ENCODE measurements around the gene XPO5.

The XPO5 gene

GRCh38 chr6:43516697-43517504 lies 58.9 kb downstream of the XPO5 start, which contains the start of the genes POLR1C and YIPF3:
POLR1C (plus strand) TSS chr6:43517089; CDS start chr6:43517110, 21 bp downstream.
YIPF3 (minus strand) TSS chr6:43516926; CDS start chr6:43516807, 119 bp downstream.
- TF ChIP-seq, protein P1, sequence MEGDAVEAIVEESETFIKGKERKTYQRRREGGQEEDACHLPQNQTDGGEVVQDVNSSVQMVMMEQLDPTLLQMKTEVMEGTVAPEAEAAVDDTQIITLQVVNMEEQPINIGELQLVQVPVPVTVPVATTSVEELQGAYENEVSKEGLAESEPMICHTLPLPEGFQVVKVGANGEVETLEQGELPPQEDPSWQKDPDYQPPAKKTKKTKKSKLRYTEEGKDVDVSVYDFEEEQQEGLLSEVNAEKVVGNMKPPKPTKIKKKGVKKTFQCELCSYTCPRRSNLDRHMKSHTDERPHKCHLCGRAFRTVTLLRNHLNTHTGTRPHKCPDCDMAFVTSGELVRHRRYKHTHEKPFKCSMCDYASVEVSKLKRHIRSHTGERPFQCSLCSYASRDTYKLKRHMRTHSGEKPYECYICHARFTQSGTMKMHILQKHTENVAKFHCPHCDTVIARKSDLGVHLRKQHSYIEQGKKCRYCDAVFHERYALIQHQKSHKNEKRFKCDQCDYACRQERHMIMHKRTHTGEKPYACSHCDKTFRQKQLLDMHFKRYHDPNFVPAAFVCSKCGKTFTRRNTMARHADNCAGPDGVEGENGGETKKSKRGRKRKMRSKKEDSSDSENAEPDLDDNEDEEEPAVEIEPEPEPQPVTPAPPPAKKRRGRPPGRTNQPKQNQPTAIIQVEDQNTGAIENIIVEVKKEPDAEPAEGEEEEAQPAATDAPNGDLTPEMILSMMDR (IDR thresholded peaks at IDR 0.05; ENCODE audit: insufficient read depth, low read length, missing control alignments): no peak
- CTCF ChIA-PET: interaction anchor here (0.9 to 3.7 kb wide), 6 partner anchors 10 to 255 kb away, joined by 3 to 47 read pairs (median 6); no protein-coding TSS in a partner anchor
- DNase-seq (ENCODE audit: low read depth, low spot score): peak; percentile 81
- peak within 1 kb of the TSS; percentile 100 for H3K4me3 ChIP-seq (ENCODE audit: low read depth, low read length)
- POLR2A ChIA-PET: interaction anchor here (0.6 to 1.4 kb wide), 7 partner anchors 9 to 253 kb away, joined by 3 to 4 read pairs (median 3); partner anchors contain the start of genes GTPBP2, VEGFA and ZNF318

DNA sequence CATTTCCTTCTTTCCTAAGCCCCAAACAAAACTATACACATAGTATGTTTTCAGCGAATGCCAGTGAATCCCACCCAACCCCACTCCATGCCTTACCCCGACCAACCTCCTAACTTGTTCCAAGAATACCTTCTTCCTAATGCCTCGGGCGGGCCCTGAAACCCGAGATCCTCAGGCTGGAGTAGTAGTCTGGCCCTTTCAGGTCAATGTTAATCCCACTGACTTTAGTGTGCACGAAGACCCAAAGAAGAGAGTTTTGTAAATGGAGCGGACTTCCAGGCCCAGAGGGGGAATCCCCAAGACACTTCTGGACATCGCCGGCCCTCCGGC lies 59.5 kb downstream of the XPO5 start:
- ChIA-PET POLR2A (interaction anchor here (0.6 to 1.2 kb wide), 6 partner anchors 8 to 254 kb away, joined by 3 to 4 read pairs (median 3); partner anchors contain the start of genes GTPBP2, VEGFA and ZNF318), CTCF (interaction anchor here (0.9 to 3.7 kb wide), 6 partner anchors 9 to 254 kb away, joined by 3 to 47 read pairs (median 6); no protein-coding TSS in a partner anchor)
- no peak for DNase-seq (ENCODE audit: low read depth, low spot score)
- peak overlapping the region; percentile 58 for H3K4me3 ChIP-seq (ENCODE audit: low read depth, low read length)
- TF ChIP-seq, protein P1 (IDR thresholded peaks at IDR 0.05; ENCODE audit: insufficient read depth, low read length, missing control alignments): no peak

- ChIA-PET POLR2A (no interaction called here), CTCF (interaction anchor here (0.9 to 3.7 kb wide), 6 partner anchors 9 to 253 kb away, joined by 3 to 47 read pairs (median 6); no protein-coding TSS in a partner anchor)
- DNase-seq (ENCODE audit: low read depth, low spot score): no peak
- H3K4me3 ChIP-seq (ENCODE audit: low read depth, low read length): peak overlapping the region; percentile 58
- TF ChIP-seq, protein P1 (IDR thresholded peaks at IDR 0.05; ENCODE audit: insufficient read depth, low read length, missing control alignments): no peak
Measured at GRCh38 chr6:43515808-43516207, 60.0 kb downstream of the XPO5 start.

DNA sequence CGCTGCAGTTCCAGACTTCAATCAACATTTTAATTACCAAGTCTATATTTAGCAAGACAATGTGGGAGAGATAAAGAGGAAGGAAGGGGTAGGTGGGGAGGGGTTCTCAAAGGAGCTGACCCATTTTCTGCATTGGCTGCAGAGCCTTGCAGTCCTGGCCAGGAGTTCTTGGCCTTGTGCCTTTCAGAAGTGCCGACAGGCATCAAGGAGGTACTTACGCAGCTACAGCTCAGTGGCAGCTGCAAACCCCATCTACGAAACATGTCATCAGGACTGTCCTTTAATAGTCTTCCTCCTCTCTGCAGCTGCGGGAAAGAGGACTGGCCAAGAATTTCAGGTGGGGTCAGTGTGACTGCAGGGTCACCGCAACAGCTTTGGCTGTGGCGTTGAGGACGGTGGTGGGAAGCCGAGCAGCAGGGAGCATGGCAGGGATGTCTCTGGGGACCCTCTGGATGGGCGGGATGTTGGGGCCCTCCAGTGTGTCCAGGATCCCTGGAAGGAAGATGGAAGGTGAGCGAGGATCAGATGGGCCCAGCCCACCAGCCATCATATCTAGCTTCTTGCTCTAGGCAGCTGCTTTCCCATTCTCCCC lies 63.9 kb downstream of the XPO5 start:
- no peak for DNase-seq (ENCODE audit: low read depth, low spot score)
- CTCF ChIA-PET: interaction anchor here (0.9 to 13.3 kb wide), 5 partner anchors 8 to 59 kb away, joined by 4 to 337 read pairs (median 5); partner anchors contain the start of gene DLK2
- no peak overlapping the region for H3K4me3 ChIP-seq (ENCODE audit: low read depth, low read length)
- TF ChIP-seq, protein P1 (IDR thresholded peaks at IDR 0.05; ENCODE audit: insufficient read depth, low read length, missing control alignments): no peak
- POLR2A ChIA-PET: no interaction called here

- H3K4me3 ChIP-seq (ENCODE audit: low read depth, low read length): no peak overlapping the region
- ChIA-PET POLR2A (interaction anchor here (0.9 to 1.5 kb wide), 2 partner anchors 62 to 141 kb away, joined by 3 to 5 read pairs; partner anchors contain the start of gene ZNF318), CTCF (interaction anchor here (1.1 to 13.3 kb wide), 3 partner anchors 15 to 56 kb away, joined by 3 to 337 read pairs (median 169); partner anchors contain the start of gene DLK2)
- DNase-seq (ENCODE audit: low read depth, low spot score): no peak
- TF ChIP-seq, protein P1 (IDR thresholded peaks at IDR 0.05; ENCODE audit: insufficient read depth, low read length, missing control alignments): no peak
Measured at GRCh38 chr6:43510827-43511163, 65.0 kb downstream of the XPO5 start.
